Testis (tissue), 2 donors: ENCODE results near the gene MED6.

Experiments used
- CTCF ChIP-seq, 3 experiments: fragments of 450-650 bp in 2 of 3; fragments of 200-600 bp in 1 of 3; sonication (generic) in 1 of 3; IDR thresholded peaks; one replicate each; pipeline ENCODE4 v1.5.1; 2016 to 2019; ENCODE audit warnings: antibody characterized with exemption in 3 of 3, mild to moderate bottlenecking in 2 of 3, moderate library complexity in 1 of 3
- POLR2A ChIP-seq: fragments of 450-650 bp; IDR thresholded peaks from one replicate; pipeline ENCODE4 v1.6.1; 2017; ENCODE audit warnings: antibody characterized with exemption, mild to moderate bottlenecking, moderate library complexity

- TF ChIP-seq CTCF (IDR thresholded peaks at IDR 0.05): no peak
- no peak for TF ChIP-seq POLR2A
Observed at GRCh38 chr14:70643967-70644366, 43.5 kb upstream of the MED6 start.
